Gastrocnemius medialis (tissue), 4 donors: Measurements from ENCODE around the gene ACOX1. TPM values are rescaled to one million over a fixed set of nuclear protein-coding genes. Genes with fewer than 3 reads are reported as not detected.

Source experiments
- ATAC-seq, 2 donors: fragments of 150-250 bp; one replicate each; pipeline ENCODE4 v1.9.1; 2016
- DNase-seq, 2 donors: peaks; one replicate each; pipeline ENCODE4 v3.0.0-alpha.2; 2019
- H3K27ac ChIP-seq, 4 donors: fragments of 200-600 bp; sonication (generic); 1 replicate in 1 of 4; 2 replicates in 3 of 4; pipeline ENCODE4 v1.5.1; 2016 to 2018; ENCODE audit warnings: mild to moderate bottlenecking in 2 of 4, moderate library complexity in 1 of 4
- H3K27me3 ChIP-seq, 3 donors: fragments of 200-600 bp; sonication (generic) in 2 of 3; 1 replicate in 1 of 3; 2 replicates in 2 of 3; pipeline versions ENCODE4 v1.5.1 to v1.6.0; 2016 to 2019; ENCODE audit warnings: mild to moderate bottlenecking in 1 of 3, moderate library complexity in 1 of 3
- H3K36me3 ChIP-seq, 2 donors: fragments of 200-600 bp; sonication (generic) in 1 of 2; one replicate each; pipeline ENCODE4 v1.5.1; 2017 to 2018
- H3K4me1 ChIP-seq, 2 donors: fragments of 200-600 bp; sonication (generic) in 1 of 2; one replicate each; pipeline ENCODE4 v1.5.1; 2016 to 2017; ENCODE audit warnings: mild to moderate bottlenecking in 2 of 2
- H3K4me3 ChIP-seq, 4 donors: fragments of 200-600 bp; sonication (generic) in 3 of 4; 1 replicate in 1 of 4; 2 replicates in 3 of 4; pipeline ENCODE4 v1.5.1; 2016 to 2019; ENCODE audit warnings: mild to moderate bottlenecking in 2 of 4
- H3K9me3 ChIP-seq, 3 donors: fragments of 200-600 bp; sonication (generic) in 2 of 3; 1 replicate in 1 of 3; 2 replicates in 2 of 3; pipeline ENCODE4 v1.5.1; 2016 to 2019
- CTCF ChIP-seq, 5 experiments: fragments of 450-650 bp in 3 of 5; fragments of 200-600 bp in 2 of 5; sonication (generic) in 2 of 5; IDR thresholded peaks in 4 of 5; conservative IDR thresholded peaks in 1 of 5; 1 replicate in 4 of 5; 2 replicates in 1 of 5; pipeline ENCODE4 v1.5.1; 2016 to 2019; ENCODE audit warnings: antibody characterized with exemption in 5 of 5, mild to moderate bottlenecking in 3 of 5, moderate library complexity in 3 of 5
- POLR2A ChIP-seq, 2 donors: fragments of 450-650 bp; IDR thresholded peaks; one replicate each; pipeline ENCODE4 v1.6.1; 2017; ENCODE audit warnings: antibody characterized with exemption in 2 of 2, mild to moderate bottlenecking in 2 of 2, moderate library complexity in 2 of 2
- in situ Hi-C, 4 donors: fragments of 200-750 bp; cut with MboI; loops; one replicate each; pipeline versions ENCODE4 v1.15.0 to v1.8.0; 2017; ENCODE audit warnings: low sequenced_read_pairs in 4 of 4
- intact Hi-C: fragments of 100-400 bp; cut with DNase I; formaldehyde crosslinking; loops from one replicate; pipeline ENCODE4 v1.15.1; 2023; ENCODE audit warnings: low total_unique reads
- total RNA-seq, 4 donors: library from RNA; depleted of rRNA; stranded (reverse); fragments of >200 nt; gene quantifications; one replicate each; pipeline versions ENCODE4 v1.1.0 to v1.2.3, GENCODE V29; 2016

ACOX1 gene
- total RNA-seq, 4 donors from 2014 or later = 64.8 to 96.6 (median 80.7) TPM

GRCh38 chr17:75998327-75998795 is 19.4 kb upstream of the ACOX1 start:
- no peak overlapping the region for H3K27ac ChIP-seq
- peaks cover 4 to 6% of the 10 kb centered on the region in 2 donors for H3K4me1 ChIP-seq
- TF ChIP-seq CTCF (IDR thresholded peaks at IDR 0.05 in 4 of 5, conservative IDR thresholded peaks at IDR 0.05 in 1 of 5) (no peak), POLR2A (IDR thresholded peaks at IDR 0.05) (no peak)
- in situ Hi-C loops = no loop called here
- DNase-seq = no peak
- no peaks in the 10 kb centered on the region for H3K9me3 ChIP-seq
- no peak for ATAC-seq
- no peaks in the 10 kb centered on the region for H3K27me3 ChIP-seq
- H3K36me3 ChIP-seq = peaks cover 0 to 5% of the 10 kb centered on the region in 2 donors
- intact Hi-C loops = no loop called here
- no peak overlapping the region for H3K4me3 ChIP-seq

GRCh38 chr17:75996665-75997590 is 18.0 kb upstream of the ACOX1 start:
- Histone ChIP-seq H3K27ac (no peak overlapping the region), H3K9me3 (no peaks in the 10 kb centered on the region), H3K27me3 (no peaks in the 10 kb centered on the region), H3K4me3 (no peak overlapping the region), H3K4me1 (no peaks in the 10 kb centered on the region), H3K36me3 (peaks cover 0 to 7% of the 10 kb centered on the region in 2 donors)
- ATAC-seq = no peak
- DNase-seq = no peak
- intact Hi-C loops = no loop called here
- in situ Hi-C loops = no loop called here
- TF ChIP-seq CTCF (IDR thresholded peaks at IDR 0.05 in 4 of 5, conservative IDR thresholded peaks at IDR 0.05 in 1 of 5) (no peak), POLR2A (IDR thresholded peaks at IDR 0.05) (no peak)

- no peaks in the 10 kb centered on the region for H3K9me3 ChIP-seq
- ATAC-seq = no peak
- no peak for TF ChIP-seq CTCF (IDR thresholded peaks at IDR 0.05 in 4 of 5, conservative IDR thresholded peaks at IDR 0.05 in 1 of 5)
- no peak for TF ChIP-seq POLR2A (IDR thresholded peaks at IDR 0.05)
- H3K4me3 ChIP-seq = no peak overlapping the region
- H3K36me3 ChIP-seq = peaks cover 0 to 7% of the 10 kb centered on the region in 2 donors
- H3K27me3 ChIP-seq = no peaks in the 10 kb centered on the region
- in situ Hi-C loops = no loop called here
- DNase-seq = no peak
- no peaks in the 10 kb centered on the region for H3K4me1 ChIP-seq
- H3K27ac ChIP-seq = no peak overlapping the region
- intact Hi-C loops = no loop called here
Observed at GRCh38 chr17:75995385-75995925, 16.5 kb upstream of the ACOX1 start.

- Histone ChIP-seq H3K9me3 (no peaks in the 10 kb centered on the region), H3K27me3 (no peaks in the 10 kb centered on the region), H3K4me3 (no peak overlapping the region), H3K4me1 (no peaks in the 10 kb centered on the region), H3K36me3 (peaks cover 0 to 7% of the 10 kb centered on the region in 2 donors), H3K27ac (no peak overlapping the region)
- intact Hi-C loops = no loop called here
- ATAC-seq (no peak), DNase-seq (no peak)
- in situ Hi-C loops = no loop called here
- TF ChIP-seq POLR2A (IDR thresholded peaks at IDR 0.05) (no peak), CTCF (IDR thresholded peaks at IDR 0.05 in 4 of 5, conservative IDR thresholded peaks at IDR 0.05 in 1 of 5) (no peak)
Observed at GRCh38 chr17:75994802-75995370, 15.9 kb upstream of the ACOX1 start.
